SU-DHL-6 (cell line): Measurements from ENCODE around the gene DAGLB.

Source experiments
- H2AFZ ChIP-seq: fragments of 200-600 bp; sonication (generic); 2 replicates; pipeline ENCODE4 v1.6.1; 2014; ENCODE audit warnings: low read depth, mild to moderate bottlenecking, moderate library complexity, mixed read lengths, antibody characterized with exemption, low read length; ENCODE audit not compliant: severe bottlenecking
- H3F3A ChIP-seq: fragments of 200-600 bp; shearing (Covaris generic); 2 replicates; pipeline ENCODE4 v1.6.0; 2016; ENCODE audit warnings: antibody characterized with exemption, mild to moderate bottlenecking; ENCODE audit not compliant: insufficient read depth
- H3K27ac ChIP-seq: fragments of 200-600 bp; sonication (generic); 2 replicates; pipeline ENCODE4 v1.5.1; 2016; ENCODE audit warnings: low read depth, mild to moderate bottlenecking, low read length, moderate library complexity, mixed read lengths
- H3K27me3 ChIP-seq: fragments of 200-600 bp; sonication (generic), shearing (Covaris generic); 2 replicates; pipeline ENCODE4 v1.6.0; 2014; ENCODE audit warnings: mild to moderate bottlenecking, low read length
- H3K36me3 ChIP-seq: fragments of 200-600 bp; sonication (generic); 2 replicates; pipeline ENCODE4 v1.6.1; 2014; ENCODE audit warnings: mild to moderate bottlenecking, low read length, mixed read lengths
- H3K4me2 ChIP-seq: fragments of 300-600, 200-600 bp; shearing (Covaris generic), sonication (generic); 2 replicates; pipeline ENCODE4 v1.6.0; 2014; ENCODE audit warnings: low read length, low read depth, mild to moderate bottlenecking; ENCODE audit not compliant: poor library complexity, severe bottlenecking
- H3K4me3 ChIP-seq: fragments of 200-600 bp; sonication (generic); 2 replicates; pipeline ENCODE4 v1.5.1; 2014; ENCODE audit warnings: antibody characterized with exemption, low read length, mild to moderate bottlenecking, mixed read lengths; ENCODE audit not compliant: insufficient read depth, poor library complexity, severe bottlenecking
- H3K79me2 ChIP-seq: fragments of 200-600 bp; sonication (generic); 2 replicates; pipeline ENCODE4 v1.6.1; 2014; ENCODE audit warnings: mild to moderate bottlenecking, low read length, moderate library complexity; ENCODE audit not compliant: insufficient read depth
- H3K9ac ChIP-seq: fragments of 200-600 bp; sonication (generic); 2 replicates; pipeline ENCODE4 v1.7.0; 2014; ENCODE audit warnings: mild to moderate bottlenecking, low read length
- H3K9me2 ChIP-seq: fragments of 200-600 bp; sonication (generic); replicated peaks from 2 replicates; pipeline ENCODE4 v1.6.1; 2014; ENCODE audit warnings: low read length; ENCODE audit not compliant: insufficient read depth
- H3K9me3 ChIP-seq: fragments of 200-600 bp; sonication (generic); 2 replicates; pipeline ENCODE4 v1.6.1; 2014; ENCODE audit warnings: low read length, mixed read lengths; ENCODE audit not compliant: insufficient read depth
- H4K20me1 ChIP-seq: fragments of 200-600 bp; sonication (generic); 2 replicates; pipeline ENCODE4 v1.6.1; 2014; ENCODE audit warnings: low read depth, mild to moderate bottlenecking, antibody characterized with exemption, low read length, moderate library complexity, mixed read lengths
- CTCF ChIP-seq: fragments of 200-600 bp; sonication (generic); IDR thresholded peaks from one replicate; pipeline ENCODE4 v1.5.1; 2017; ENCODE audit warnings: antibody characterized with exemption, mild to moderate bottlenecking, low read length, moderate library complexity; ENCODE audit not compliant: insufficient read depth, poor library complexity, severe bottlenecking
- EZH2phosphoT487 ChIP-seq: fragments of 200-600 bp; sonication (generic), shearing (Covaris generic); conservative IDR thresholded peaks from 2 replicates; pipeline ENCODE4 v1.6.1; 2018; ENCODE audit warnings: mild to moderate bottlenecking, antibody characterized with exemption, low read length, moderate library complexity, mixed read lengths

DAGLB gene

GRCh38 chr7:6495597-6496262 lies 48.0 kb upstream of the DAGLB start:
- no peaks in the 10 kb centered on the region for H3K79me2 ChIP-seq
- H3K4me3 ChIP-seq, result no peak overlapping the region
- TF ChIP-seq EZH2phosphoT487 (no peak), CTCF (no peak)

DNA sequence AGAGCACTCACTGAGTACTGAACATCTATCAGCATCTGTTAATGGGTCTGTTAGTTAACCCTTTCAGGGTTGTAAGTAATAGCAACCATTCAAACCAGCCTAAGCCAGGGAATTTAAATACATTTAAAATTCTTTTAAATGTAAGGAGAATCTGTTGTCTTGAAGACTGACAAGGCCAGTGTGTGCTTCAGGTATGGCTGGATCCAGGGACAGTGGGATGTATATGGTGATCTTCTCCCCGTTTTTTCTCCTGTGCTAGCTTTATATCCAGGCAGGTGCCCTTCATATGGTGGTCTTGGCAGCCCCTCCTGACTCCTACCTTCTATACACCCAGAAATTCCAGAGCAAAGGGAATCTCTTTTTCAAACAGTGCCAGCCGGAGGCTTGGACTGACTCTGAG lies 46.6 kb upstream of the DAGLB start:
- no peak overlapping the region for H3K4me2 ChIP-seq

More at GRCh38 chr7:6495597-6496262, 48.0 kb upstream of the DAGLB start:
- Histone ChIP-seq H4K20me1 (no peaks in the 10 kb centered on the region), H2AFZ (no peak overlapping the region), H3K9me3 (no peaks in the 10 kb centered on the region), H3K36me3 (no peaks in the 10 kb centered on the region), H3F3A (no peaks in the 10 kb centered on the region), H3K9ac (no peak overlapping the region), H3K27me3 (no peaks in the 10 kb centered on the region), H3K9me2 (no peaks in the 10 kb centered on the region), H3K4me2 (no peak overlapping the region), H3K27ac (no peak overlapping the region)

GRCh38 chr7:6491194-6491593 lies 43.4 kb upstream of the DAGLB start:
- Histone ChIP-seq H3F3A (no peaks in the 10 kb centered on the region), H3K36me3 (no peaks in the 10 kb centered on the region), H3K9me3 (no peaks in the 10 kb centered on the region), H3K4me3 (no peak overlapping the region), H2AFZ (no peak overlapping the region), H3K27me3 (no peaks in the 10 kb centered on the region), H3K9me2 (no peaks in the 10 kb centered on the region), H3K9ac (no peak overlapping the region), H3K4me2 (no peak overlapping the region), H4K20me1 (no peaks in the 10 kb centered on the region), H3K27ac (no peak overlapping the region), H3K79me2 (no peaks in the 10 kb centered on the region)
- TF ChIP-seq CTCF (no peak), EZH2phosphoT487 (no peak)

More for the DNA sequence above, 46.6 kb upstream of the DAGLB start:
- H2AFZ ChIP-seq, result no peak overlapping the region
- H3K27ac ChIP-seq, result no peak overlapping the region
- H3K36me3 ChIP-seq, result no peaks in the 10 kb centered on the region
- no peaks in the 10 kb centered on the region for H3K79me2 ChIP-seq
- no peaks in the 10 kb centered on the region for H3F3A ChIP-seq
- no peaks in the 10 kb centered on the region for H3K9me2 ChIP-seq
- no peaks in the 10 kb centered on the region for H3K9me3 ChIP-seq
- H3K27me3 ChIP-seq, result no peaks in the 10 kb centered on the region
- H3K9ac ChIP-seq, result no peak overlapping the region
- no peak overlapping the region for H3K4me3 ChIP-seq
- TF ChIP-seq CTCF (no peak), EZH2phosphoT487 (no peak)
- H4K20me1 ChIP-seq, result no peaks in the 10 kb centered on the region
